Measurements from ENCODE around the gene CAMSAP1.

Gene CAMSAP1

GRCh38 chr9:135771401-135772051 is 135.8 kb downstream of the CAMSAP1 start:
- no peak for DNase-seq

- DNase-seq, result no peak
Measured at GRCh38 chr9:135770771-135771170, 136.6 kb downstream of the CAMSAP1 start.

GRCh38 chr9:135770203-135770535 is 137.2 kb downstream of the CAMSAP1 start:
- no peak for DNase-seq

DNA sequence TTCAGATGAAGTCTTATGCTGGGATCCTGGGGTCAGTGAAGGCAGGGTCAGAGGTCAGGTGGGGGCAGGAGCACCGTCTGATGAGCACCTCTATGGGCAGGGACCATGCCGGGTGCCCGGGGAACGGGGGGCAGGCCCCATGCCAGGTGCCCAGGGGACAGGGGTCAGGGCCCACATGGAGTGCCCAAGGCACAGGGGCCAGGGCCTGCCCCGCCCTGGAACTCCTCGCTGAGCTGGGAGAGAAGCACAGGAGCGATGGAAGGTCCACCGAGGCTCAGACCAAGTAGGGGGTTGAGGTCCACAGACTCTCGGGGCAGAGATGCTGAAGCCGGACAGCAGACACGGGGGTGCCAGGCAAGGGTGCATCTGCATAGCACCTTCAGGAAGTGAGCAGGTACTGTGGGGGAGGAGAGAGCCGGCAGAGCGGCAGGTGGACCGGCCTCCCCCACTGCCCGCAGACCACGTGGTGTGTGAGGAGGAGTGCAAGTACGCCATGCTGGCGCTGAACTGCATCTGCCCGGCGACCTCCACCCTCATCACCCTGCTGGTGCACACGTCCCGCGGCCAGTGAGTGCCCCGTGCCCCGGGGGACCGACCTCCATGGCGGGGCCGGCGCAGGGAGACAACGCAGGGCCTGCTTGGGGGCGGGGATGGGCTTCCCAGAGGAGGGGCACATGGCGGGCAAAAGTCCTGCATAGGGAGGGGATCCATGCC is 137.7 kb downstream of the CAMSAP1 start:
- no peak for DNase-seq

- no peak for DNase-seq
Measured at GRCh38 chr9:135768516-135769218, 138.7 kb downstream of the CAMSAP1 start.

- no peak for DNase-seq
Measured at GRCh38 chr9:135766707-135767106, 140.6 kb downstream of the CAMSAP1 start.

DNA sequence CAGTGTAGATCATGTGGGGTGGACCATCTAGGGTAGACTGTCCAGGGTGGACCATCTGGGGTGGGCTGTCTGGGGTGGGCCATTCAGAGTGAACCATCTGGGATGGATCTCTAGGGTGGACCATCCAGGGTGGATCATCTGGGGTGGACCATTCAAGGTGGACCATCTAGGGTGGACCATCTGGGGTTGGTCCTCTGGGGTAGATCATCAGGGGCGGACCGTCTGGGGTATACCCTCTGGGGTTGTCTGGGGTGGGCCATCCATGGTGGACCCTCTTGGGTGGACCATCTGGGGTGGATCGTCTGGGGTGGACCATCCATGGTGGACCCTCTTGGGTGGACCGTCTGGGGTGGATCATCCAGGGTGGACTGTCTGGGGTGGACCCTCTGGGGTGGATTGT is 141.1 kb downstream of the CAMSAP1 start:
- DNase-seq, result no peak

DNA sequence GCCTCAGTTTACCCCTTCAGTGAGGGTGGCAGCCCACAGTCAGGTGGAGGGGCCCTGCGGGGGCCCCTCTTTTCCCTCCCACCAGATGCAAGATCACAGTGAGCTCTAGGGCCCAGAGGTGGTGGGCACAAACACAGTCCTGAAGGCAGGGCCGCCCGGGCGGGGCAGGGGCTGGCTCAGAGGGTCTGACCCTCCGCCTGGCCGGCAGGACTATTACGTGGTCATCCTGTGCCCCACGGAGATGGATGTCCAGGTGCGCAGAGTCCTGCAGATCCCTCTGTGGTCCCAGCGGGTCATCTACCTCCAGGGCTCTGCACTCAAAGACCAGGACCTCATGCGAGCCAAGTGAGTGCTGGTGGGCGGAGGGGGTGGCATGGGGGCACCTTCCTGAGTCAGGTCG is 141.9 kb downstream of the CAMSAP1 start:
- no peak for DNase-seq

DNA sequence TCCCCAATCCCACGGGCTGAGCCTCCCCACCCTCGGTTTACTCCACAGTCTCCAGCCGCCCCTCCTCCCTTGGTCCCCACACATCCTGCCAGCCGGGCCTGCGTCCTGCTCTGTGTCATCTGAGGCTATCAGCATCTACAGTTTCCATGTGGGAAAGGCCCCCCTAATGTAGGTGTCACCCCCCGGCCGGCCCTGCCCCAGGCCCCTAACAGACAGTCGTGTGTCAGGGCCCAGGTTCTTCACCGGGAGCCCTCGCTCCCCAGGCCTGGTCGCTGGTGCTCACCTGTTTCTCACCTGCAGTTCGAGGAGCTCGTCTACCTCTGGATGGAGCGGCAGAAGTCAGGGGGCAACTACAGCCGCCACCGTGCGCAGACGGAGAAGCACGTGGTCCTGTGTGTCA is 142.6 kb downstream of the CAMSAP1 start:
- no peak for DNase-seq

- DNase-seq, result no peak
Measured at GRCh38 chr9:135763716-135764446, 143.5 kb downstream of the CAMSAP1 start.

DNA sequence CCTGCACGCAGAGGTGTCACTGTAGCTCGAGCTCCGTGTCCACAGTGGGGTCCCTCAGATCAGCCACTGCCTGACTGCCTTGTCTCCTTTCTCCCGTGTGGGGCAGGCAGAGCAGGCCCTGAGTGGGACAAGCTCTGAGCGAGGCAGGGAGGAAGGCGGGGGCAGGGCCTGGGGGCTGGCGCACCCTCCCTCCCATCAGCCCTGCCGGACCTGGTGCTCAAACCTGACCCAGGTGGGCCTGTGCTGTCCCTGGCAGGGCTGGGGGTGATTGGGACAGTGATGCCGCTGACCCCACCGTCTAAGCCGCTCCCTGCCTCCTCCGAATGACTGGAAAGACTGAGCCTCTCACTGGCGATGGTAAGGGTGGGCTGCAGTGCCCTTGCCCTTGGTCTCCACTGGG is 144.4 kb downstream of the CAMSAP1 start:
- DNase-seq, result no peak

DNA sequence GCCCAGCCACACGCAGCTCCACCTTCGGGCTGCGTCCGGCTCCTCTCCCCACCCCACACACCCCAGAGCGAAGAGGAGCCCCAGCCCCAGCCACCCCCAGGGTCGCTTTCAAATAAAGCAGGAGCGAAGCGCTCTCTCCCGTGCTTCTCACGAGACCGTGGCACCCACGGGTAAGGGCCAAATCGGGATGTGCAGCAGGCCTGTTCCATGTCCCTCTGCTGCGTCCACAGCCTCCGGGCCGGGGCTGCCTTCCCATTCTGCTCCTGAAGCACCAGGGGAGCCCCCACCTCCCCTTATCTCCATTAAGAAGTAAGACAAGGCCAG is 145.5 kb downstream of the CAMSAP1 start:
- DNase-seq, result no peak

GRCh38 chr9:135761150-135761844 is 146.0 kb downstream of the CAMSAP1 start:
- DNase-seq, result no peak

DNA sequence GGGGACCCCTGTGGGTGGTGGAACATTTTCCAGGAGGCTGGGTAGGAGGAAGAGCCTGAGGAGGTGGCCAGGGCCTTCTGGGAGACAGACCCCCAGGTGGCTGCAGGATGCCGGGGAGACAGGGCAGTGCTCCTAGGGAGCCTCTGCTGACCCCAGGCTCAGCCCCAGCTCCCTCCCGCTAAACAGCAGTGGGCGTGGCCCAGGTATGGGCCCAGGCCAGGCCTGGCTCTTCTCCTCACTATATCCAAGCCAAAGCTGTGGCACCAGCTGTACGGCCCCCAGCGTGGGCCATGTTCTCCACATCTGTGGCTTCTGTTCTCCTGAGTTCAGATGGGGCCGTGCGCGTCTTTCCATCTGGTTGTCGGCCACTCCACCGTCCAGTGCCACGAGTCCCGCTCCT is 146.9 kb downstream of the CAMSAP1 start:
- DNase-seq, result no peak

GRCh38 chr9:135759676-135760300 is 147.6 kb downstream of the CAMSAP1 start:
- no peak for DNase-seq

DNA sequence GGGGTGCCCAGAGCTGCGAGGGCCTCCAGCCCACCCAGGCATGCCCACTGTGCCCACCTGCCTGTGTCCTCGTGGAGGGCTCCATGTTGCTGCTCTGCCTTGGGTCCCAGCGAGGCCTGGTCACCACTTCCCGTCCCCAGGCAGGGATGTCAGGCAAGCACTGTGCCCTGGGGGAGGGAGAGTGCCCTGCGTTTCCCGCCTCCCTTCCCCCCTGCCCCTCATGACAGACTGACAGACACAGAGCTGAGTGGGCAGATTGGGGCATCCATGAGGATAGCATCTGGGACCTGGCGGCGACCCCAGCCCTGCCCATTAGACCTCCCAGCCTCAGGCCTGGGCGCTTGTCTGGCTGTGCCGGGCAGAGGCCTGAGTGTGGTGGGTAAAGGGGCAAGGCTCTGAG is 148.5 kb downstream of the CAMSAP1 start:
- no peak for DNase-seq

Data from NCI-H1092 (cell line).